Endothelial cell of umbilical vein (primary cell): ENCODE measurements around the gene TCAP. TPM values are rescaled to one million over a fixed set of nuclear protein-coding genes. Genes with fewer than 3 reads are reported as not detected.

Source experiments
- BruUV-seq: library from RNA; stranded (reverse); fragments of 400-500 nt; replicated peaks from 2 replicates; lab custom pipeline; 2021; lab: Mats Ljungman, UMichigan
- CTCF ChIA-PET: fragments of 300-600, 350-600 bp; sonication (Branson Sonifier 250); formaldehyde crosslinking; loops from one replicate; lab custom pipeline; 2021; ENCODE audit warnings: antibody characterized with exemption, inconsistent platforms; lab: Charles Lee
- POLR2A ChIA-PET: fragments of 300-600, 350-600 bp; sonication (Branson Sonifier 250); formaldehyde crosslinking; loops from one replicate; lab custom pipeline; 2021; ENCODE audit warnings: antibody characterized with exemption, inconsistent platforms; lab: Charles Lee
- DNase-seq: peaks from one replicate; pipeline ENCODE4 v3.0.0-alpha.2; 2011; ENCODE audit warnings: low read depth, low spot score
- FAIRE-seq: peaks from 2 replicates; lab custom pipeline; 2011; peaks lifted over from hg19 to GRCh38; lab: Jason Lieb, UNC
- H2AFZ ChIP-seq: 2 replicates; pipeline ENCODE4 v1.6.0; 2012; ENCODE audit warnings: low read depth, low read length, control low read depth, inconsistent platforms
- H3K27ac ChIP-seq: 2 replicates; pipeline ENCODE4 v1.5.1; 2011; ENCODE audit warnings: low read depth, mild to moderate bottlenecking, control low read depth, low read length, moderate library complexity; ENCODE audit not compliant: insufficient read depth
- H3K27me3 ChIP-seq, 2 experiments: 2 replicates each; pipeline versions ENCODE4 v1.6.0 to v1.6.1; 2011; ENCODE audit warnings: low read length in 2 of 2, mixed read lengths in 1 of 2; ENCODE audit not compliant: control insufficient read depth in 2 of 2, insufficient read depth in 2 of 2
- H3K36me3 ChIP-seq, 2 experiments: 2 replicates in 1 of 2; 3 replicates in 1 of 2; pipeline ENCODE4 v1.5.1; 2011; ENCODE audit warnings: low read length in 2 of 2, mild to moderate bottlenecking in 1 of 2, moderate library complexity in 1 of 2; ENCODE audit not compliant: control insufficient read depth in 2 of 2, insufficient read depth in 2 of 2; ENCODE audit errors: extremely low read depth in 1 of 2
- H3K4me1 ChIP-seq: 3 replicates; pipeline ENCODE4 v1.5.1; 2011; ENCODE audit warnings: mild to moderate bottlenecking, low read length; ENCODE audit not compliant: control insufficient read depth, insufficient read depth; ENCODE audit errors: extremely low read depth
- H3K4me2 ChIP-seq: 2 replicates; pipeline ENCODE4 v1.6.1; 2011; ENCODE audit warnings: low read length, control low read depth, mixed read lengths; ENCODE audit not compliant: insufficient read depth
- H3K4me3 ChIP-seq, 3 experiments: fragments of 200-600 bp in 1 of 3; sonication (generic), shearing (Covaris generic) in 1 of 3; replicated peaks in 1 of 3; 2 replicates each; pipeline ENCODE4 v1.5.1; 2011 to 2016; ENCODE audit warnings: control low read depth in 3 of 3, low read length in 3 of 3, mild to moderate bottlenecking in 2 of 3, inconsistent platforms in 1 of 3, low read depth in 1 of 3, moderate library complexity in 1 of 3; ENCODE audit not compliant: insufficient read depth in 1 of 3
- H3K79me2 ChIP-seq: 2 replicates; pipeline ENCODE4 v1.6.0; 2012; ENCODE audit warnings: low read length, inconsistent platforms; ENCODE audit not compliant: control insufficient read depth, insufficient read depth
- H3K9ac ChIP-seq: replicated peaks from 2 replicates; pipeline ENCODE3; 2011; ENCODE audit warnings: low read length, control low read depth; ENCODE audit not compliant: insufficient read depth; ENCODE audit errors: extremely low read depth
- H3K9me1 ChIP-seq: replicated peaks from 3 replicates; pipeline ENCODE4 v1.6.0; 2011; ENCODE audit warnings: mild to moderate bottlenecking, low read length; ENCODE audit not compliant: control insufficient read depth, insufficient read depth; ENCODE audit errors: extremely low read depth
- H3K9me3 ChIP-seq: replicated peaks from 2 replicates; pipeline ENCODE4 v1.5.1; 2012; ENCODE audit warnings: low read length, inconsistent platforms; ENCODE audit not compliant: control insufficient read depth, insufficient read depth
- H4K20me1 ChIP-seq: replicated peaks from 2 replicates; pipeline ENCODE3; 2011; ENCODE audit warnings: mild to moderate bottlenecking, low read length; ENCODE audit not compliant: control insufficient read depth, insufficient read depth; ENCODE audit errors: extremely low read depth
- EZH2 ChIP-seq: IDR thresholded peaks from 2 replicates; pipeline ENCODE4 v1.6.1; 2012; ENCODE audit warnings: borderline replicate concordance, low read depth, mild to moderate bottlenecking, moderate library complexity, low read length, inconsistent platforms; ENCODE audit not compliant: severe bottlenecking
- FOS ChIP-seq: IDR thresholded peaks from 2 replicates; pipeline ENCODE4 v1.6.1; 2011; ENCODE audit warnings: mild to moderate bottlenecking, low read length, moderate library complexity, borderline replicate concordance; ENCODE audit not compliant: insufficient read depth
- GATA2 ChIP-seq: IDR thresholded peaks from 2 replicates; pipeline ENCODE4 v1.7.0; 2011; ENCODE audit warnings: low read depth, mild to moderate bottlenecking, moderate library complexity, mixed read lengths, low read length; ENCODE audit not compliant: insufficient read length, insufficient read depth
- JUN ChIP-seq: IDR thresholded peaks from 2 replicates; pipeline ENCODE4 v1.6.1; 2011; ENCODE audit warnings: borderline replicate concordance, low read depth; ENCODE audit not compliant: insufficient read length, insufficient read depth
- MYC ChIP-seq: IDR thresholded peaks from one replicate; pipeline ENCODE4 v1.6.1; 2011; ENCODE audit warnings: mild to moderate bottlenecking, low read depth, low read length
- POLR2A ChIP-seq: IDR thresholded peaks from 2 replicates; pipeline ENCODE4 v1.6.1; 2012; ENCODE audit warnings: low read depth, mild to moderate bottlenecking, control low read depth, low read length
- POLR2AphosphoS5 ChIP-seq: IDR thresholded peaks from 2 replicates; pipeline ENCODE4 v1.6.1; 2012; ENCODE audit warnings: low read depth, mild to moderate bottlenecking, control low read depth, low read length, moderate library complexity; ENCODE audit not compliant: insufficient read depth
- dilution Hi-C: fragments of 300-500 bp; cut with MboI; formaldehyde crosslinking; loops from one replicate; pipeline ENCODE4 v1.15.0; 2019; ENCODE audit warnings: low sequenced_read_pairs; ENCODE audit not compliant: extremely low pct_ligation_motif_present
- intact Hi-C: fragments of 100-400 bp; cut with micrococcal nuclease; formaldehyde crosslinking; loops from one replicate; pipeline ENCODE4 v1.10.0; 2022
- polyA plus RNA-seq, 4 experiments: library from polyadenylated mRNA; depleted of rRNA in 3 of 4; stranded (reverse) in 3 of 4; unstranded in 1 of 4; fragments of >200 nt; gene quantifications; 2 replicates each; pipeline versions ENCODE4 v1.2.1 to v1.2.3, GENCODE V29; 2011 to 2012; ENCODE audit warnings: missing spikeins in 1 of 4
- total RNA-seq: library from RNA; stranded (reverse); gene quantifications from 2 replicates; pipeline ENCODE4 v1.2.3, GENCODE V29; 2021
- TF ChIP-seq, protein P1 (sequence below): IDR thresholded peaks from 2 replicates; pipeline ENCODE4 v1.6.1; 2011; ENCODE audit not compliant: insufficient read depth, insufficient read length
- TF ChIP-seq, protein P2 (sequence below), 2 donors: IDR thresholded peaks; 1 replicate in 1 of 2; 2 replicates in 1 of 2; pipeline ENCODE4 v1.5.1; 2011; ENCODE audit warnings: low read length in 2 of 2, mild to moderate bottlenecking in 2 of 2, moderate library complexity in 2 of 2, control low read depth in 1 of 2, inconsistent platforms in 1 of 2, low read depth in 1 of 2; ENCODE audit not compliant: insufficient read depth in 1 of 2; ENCODE audit errors: extremely low read depth in 1 of 2

The TCAP gene
- total and polyA plus RNA-seq, 2 donors (not counting 3 experiments of a cell fraction or from before 2014, with no cell fraction given) = 0.51 to 0.93 TPM

DNA sequence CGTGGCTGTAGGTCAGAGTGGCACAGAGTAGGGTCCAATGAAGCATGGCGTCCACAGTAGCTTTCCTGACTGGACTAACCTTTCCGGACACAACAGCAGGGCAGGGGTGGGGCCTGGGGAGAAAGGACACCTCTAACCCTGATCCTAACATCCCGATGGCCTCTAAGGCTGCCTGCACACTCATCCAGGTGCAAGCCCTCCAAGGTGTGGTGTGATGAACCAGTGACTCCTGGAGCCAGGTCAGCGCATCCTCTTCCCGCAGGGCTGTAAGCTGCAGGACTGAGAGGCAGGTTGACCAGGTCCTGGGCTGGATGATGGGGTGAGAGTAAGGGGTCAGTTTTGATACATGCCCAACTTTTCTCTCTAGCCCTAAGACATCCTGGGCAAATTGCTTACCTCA lies 31.6 kb downstream of the TCAP start:
- no TSS peak for BruUV-seq
- TF ChIP-seq, protein P1, sequence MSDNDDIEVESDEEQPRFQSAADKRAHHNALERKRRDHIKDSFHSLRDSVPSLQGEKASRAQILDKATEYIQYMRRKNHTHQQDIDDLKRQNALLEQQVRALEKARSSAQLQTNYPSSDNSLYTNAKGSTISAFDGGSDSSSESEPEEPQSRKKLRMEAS = no peak
- TF ChIP-seq POLR2A = no peak
- no peak for TF ChIP-seq POLR2AphosphoS5
- TF ChIP-seq, protein P2, sequence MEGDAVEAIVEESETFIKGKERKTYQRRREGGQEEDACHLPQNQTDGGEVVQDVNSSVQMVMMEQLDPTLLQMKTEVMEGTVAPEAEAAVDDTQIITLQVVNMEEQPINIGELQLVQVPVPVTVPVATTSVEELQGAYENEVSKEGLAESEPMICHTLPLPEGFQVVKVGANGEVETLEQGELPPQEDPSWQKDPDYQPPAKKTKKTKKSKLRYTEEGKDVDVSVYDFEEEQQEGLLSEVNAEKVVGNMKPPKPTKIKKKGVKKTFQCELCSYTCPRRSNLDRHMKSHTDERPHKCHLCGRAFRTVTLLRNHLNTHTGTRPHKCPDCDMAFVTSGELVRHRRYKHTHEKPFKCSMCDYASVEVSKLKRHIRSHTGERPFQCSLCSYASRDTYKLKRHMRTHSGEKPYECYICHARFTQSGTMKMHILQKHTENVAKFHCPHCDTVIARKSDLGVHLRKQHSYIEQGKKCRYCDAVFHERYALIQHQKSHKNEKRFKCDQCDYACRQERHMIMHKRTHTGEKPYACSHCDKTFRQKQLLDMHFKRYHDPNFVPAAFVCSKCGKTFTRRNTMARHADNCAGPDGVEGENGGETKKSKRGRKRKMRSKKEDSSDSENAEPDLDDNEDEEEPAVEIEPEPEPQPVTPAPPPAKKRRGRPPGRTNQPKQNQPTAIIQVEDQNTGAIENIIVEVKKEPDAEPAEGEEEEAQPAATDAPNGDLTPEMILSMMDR (IDR thresholded peaks at IDR 0.05; ENCODE audit: extremely low read depth in 1 of 2, insufficient read depth in 1 of 2, low read depth in 1 of 2, low read length in 2 of 2) = no peak
- no peak for TF ChIP-seq JUN
- no peak for TF ChIP-seq GATA2
- no peak for TF ChIP-seq MYC
- TF ChIP-seq FOS = no peak
- TF ChIP-seq EZH2 = no peak
- CTCF ChIA-PET = interaction anchor here (1.0 to 1.1 kb wide), 2 partner anchors 31 to 75 kb away, joined by 3 read pairs; partner anchors contain the start of gene TCAP
- H3K4me1 ChIP-seq = no peaks in the 10 kb centered on the region
- DNase-seq (no peak), FAIRE-seq (no peak)
- no peaks in the 10 kb centered on the region for H4K20me1 ChIP-seq
- H3K4me3 ChIP-seq = no peak overlapping the region
- no peak overlapping the region for H3K9ac ChIP-seq
- no peaks in the 10 kb centered on the region for H3K79me2 ChIP-seq
- no peaks in the 10 kb centered on the region for H3K9me1 ChIP-seq
- POLR2A ChIA-PET = no interaction called here
- no peaks in the 10 kb centered on the region for H3K36me3 ChIP-seq
- peaks cover 0 to 2% of the 10 kb centered on the region in 2 experiments for H3K27me3 ChIP-seq
- no peak overlapping the region for H3K4me2 ChIP-seq
- no peaks in the 10 kb centered on the region for H3K9me3 ChIP-seq
- dilution Hi-C loops = no loop called here
- no peak overlapping the region for H3K27ac ChIP-seq
- H2AFZ ChIP-seq = no peak overlapping the region
- intact Hi-C loops = no loop called here
